Measurements from ENCODE around the gene IFTAP. TPM values are rescaled to one million over a fixed set of nuclear protein-coding genes. Genes with fewer than 3 reads are reported as not detected.
"Not testable (repeated sequence)": the region's sequence is repeated elsewhere in the genome, so short reads cannot be mapped to it uniquely, and the experiment has no call there.

Gene IFTAP
- total RNA-seq = 31.4 TPM

GRCh38 chr11:36594316-36594989 lies at the start of gene IFTAP:
Gene IFTAP (plus strand): TSS chr11:36594502. CDS start chr11:36610104, 15,602 bp downstream.
- peak; percentile 97 for DNase-seq

- DNase-seq = no peak
Observed at GRCh38 chr11:36550385-36551115, 43.8 kb upstream of the IFTAP start.

GRCh38 chr11:36557390-36557789 lies 36.9 kb upstream of the IFTAP start:
- DNase-seq = not testable (repeated sequence)

GRCh38 chr11:36557991-36558390 lies 36.3 kb upstream of the IFTAP start:
- DNase-seq = no peak

GRCh38 chr11:36558571-36559413 lies 35.5 kb upstream of the IFTAP start:
- DNase-seq = no peak

- peak; percentile 89 for DNase-seq
Observed at GRCh38 chr11:36564376-36565030, 29.8 kb upstream of the IFTAP start.

- no peak for DNase-seq
Observed at GRCh38 chr11:36565031-36565610, 29.2 kb upstream of the IFTAP start.

- DNase-seq = no peak
Observed at GRCh38 chr11:36566407-36567053, 27.8 kb upstream of the IFTAP start.

GRCh38 chr11:36567694-36568093 lies 26.6 kb upstream of the IFTAP start, which contains the start of gene RAG1:
Gene RAG1 (plus strand): TSS chr11:36568007. CDS start chr11:36573305, 5,298 bp downstream.
- DNase-seq = no peak

GRCh38 chr11:36569095-36569494 lies 25.2 kb upstream of the IFTAP start:
- DNase-seq = no peak

- no peak for DNase-seq
Observed at GRCh38 chr11:36574486-36574885, 19.8 kb upstream of the IFTAP start.

- DNase-seq = peak; percentile 11
Observed at GRCh38 chr11:36577373-36577772, 16.9 kb upstream of the IFTAP start.

GRCh38 chr11:36577859-36578258 lies 16.4 kb upstream of the IFTAP start:
- DNase-seq = peak; percentile 73

- DNase-seq = no peak
Observed at GRCh38 chr11:36578458-36578857, 15.8 kb upstream of the IFTAP start.

GRCh38 chr11:36581536-36581935 lies 12.8 kb upstream of the IFTAP start:
- DNase-seq = no peak

- no peak for DNase-seq
Observed at GRCh38 chr11:36583667-36584066, 10.6 kb upstream of the IFTAP start.

GRCh38 chr11:36586543-36586942 lies 7.8 kb upstream of the IFTAP start:
- no peak for DNase-seq

GRCh38 chr11:36588099-36588498 lies 6.2 kb upstream of the IFTAP start:
- DNase-seq = no peak

GRCh38 chr11:36590513-36590912 lies 3.8 kb upstream of the IFTAP start:
- no peak for DNase-seq

GRCh38 chr11:36591433-36591832 lies 2.9 kb upstream of the IFTAP start:
- DNase-seq = no peak

- DNase-seq = no peak
Observed at GRCh38 chr11:36596880-36597279, 2.6 kb downstream of the IFTAP start.

Measured in tongue (tissue), 2 donors.